Measurements from ENCODE around the gene VOPP1. TPM values are rescaled to one million over a fixed set of nuclear protein-coding genes. Genes with fewer than 3 reads are reported as not detected.

Gene VOPP1
- total and polyA plus RNA-seq, 2 donors (not counting 3 experiments of a cell fraction or from before 2014, with no cell fraction given) = 85.6 to 154 TPM

DNA sequence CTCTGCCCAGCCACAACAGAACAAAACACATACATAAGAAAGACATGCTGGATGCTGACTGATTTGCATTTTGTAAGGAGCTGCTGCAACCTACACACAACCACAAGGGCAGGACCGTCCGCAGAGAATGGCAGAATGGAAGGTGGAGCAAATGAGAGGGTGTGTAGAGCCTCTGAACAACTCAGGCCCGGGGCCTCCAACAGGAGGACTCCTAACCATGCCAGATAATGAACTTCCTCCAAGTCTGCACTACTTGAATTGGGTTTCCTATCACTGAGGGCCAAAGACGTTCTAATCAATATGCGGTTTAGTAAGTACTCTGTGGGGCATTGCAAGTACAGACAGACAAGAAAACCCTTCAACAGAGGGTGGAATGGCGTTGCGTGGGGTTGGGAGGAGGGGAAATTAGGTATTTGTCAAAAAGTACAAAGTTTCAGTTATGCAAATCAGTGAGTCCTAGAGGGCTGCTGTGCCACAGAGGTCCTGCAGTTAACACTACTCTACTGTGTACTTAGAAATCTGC, 14.6 kb downstream of the VOPP1 start:
- dilution Hi-C loops (cut with MboI; ENCODE audit: extremely low pct_ligation_motif_present, low sequenced_read_pairs) = no loop called here
- H3K9ac ChIP-seq (replicated peaks; ENCODE audit: extremely low read depth, insufficient read depth, low read length) = no peak overlapping the region
- CTCF ChIA-PET = interaction anchor here (2.0 kb wide), 1 partner anchor 11 kb away, joined by 5 read pairs; no protein-coding TSS in a partner anchor
- peaks cover 96% of the 10 kb centered on the region for H3K79me2 ChIP-seq (ENCODE audit: control insufficient read depth, insufficient read depth, low read length)
- no peaks in the 10 kb centered on the region for H3K9me3 ChIP-seq (replicated peaks; ENCODE audit: control insufficient read depth, insufficient read depth, low read length)
- TF ChIP-seq, protein P1, sequence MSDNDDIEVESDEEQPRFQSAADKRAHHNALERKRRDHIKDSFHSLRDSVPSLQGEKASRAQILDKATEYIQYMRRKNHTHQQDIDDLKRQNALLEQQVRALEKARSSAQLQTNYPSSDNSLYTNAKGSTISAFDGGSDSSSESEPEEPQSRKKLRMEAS (IDR thresholded peaks at IDR 0.05; ENCODE audit: insufficient read depth, insufficient read length) = no peak
- no peak for TF ChIP-seq FOS (IDR thresholded peaks at IDR 0.05; ENCODE audit: borderline replicate concordance, insufficient read depth, low read length)
- H3K27me3 ChIP-seq (ENCODE audit: control insufficient read depth in 2 of 2, insufficient read depth in 2 of 2, low read length in 2 of 2) = no peaks in the 10 kb centered on the region
- peaks cover 14% of the 10 kb centered on the region for H4K20me1 ChIP-seq (replicated peaks; ENCODE audit: control insufficient read depth, extremely low read depth, insufficient read depth, low read length)
- H3K4me3 ChIP-seq (replicated peaks in 1 of 3; ENCODE audit: insufficient read depth in 1 of 3, low read depth in 1 of 3, low read length in 3 of 3) = no peak overlapping the region
- no peak overlapping the region for H3K4me2 ChIP-seq (ENCODE audit: insufficient read depth, low read length)
- DNase-seq (ENCODE audit: low read depth, low spot score) (no peak), FAIRE-seq (no peak)
- intact Hi-C loops (cut with micrococcal nuclease) = no loop called here
- no peak overlapping the region for H2AFZ ChIP-seq (ENCODE audit: low read depth, low read length)
- no TSS peak for BruUV-seq (replicated peaks)
- H3K4me1 ChIP-seq (ENCODE audit: control insufficient read depth, extremely low read depth, insufficient read depth, low read length) = peaks cover 33% of the 10 kb centered on the region
- peaks cover 4 to 5% of the 10 kb centered on the region in 2 experiments for H3K36me3 ChIP-seq (ENCODE audit: control insufficient read depth in 2 of 2, extremely low read depth in 1 of 2, insufficient read depth in 2 of 2, low read length in 2 of 2)
- POLR2A ChIA-PET = no interaction called here
- no peaks in the 10 kb centered on the region for H3K9me1 ChIP-seq (replicated peaks; ENCODE audit: control insufficient read depth, extremely low read depth, insufficient read depth, low read length)
- H3K27ac ChIP-seq (ENCODE audit: insufficient read depth, low read depth, low read length) = no peak overlapping the region

- H3K9me3 ChIP-seq (replicated peaks; ENCODE audit: control insufficient read depth, insufficient read depth, low read length) = no peaks in the 10 kb centered on the region
- peaks cover 4 to 5% of the 10 kb centered on the region in 2 experiments for H3K36me3 ChIP-seq (ENCODE audit: control insufficient read depth in 2 of 2, extremely low read depth in 1 of 2, insufficient read depth in 2 of 2, low read length in 2 of 2)
- no peak for DNase-seq (ENCODE audit: low read depth, low spot score)
- no peak overlapping the region for H3K9ac ChIP-seq (replicated peaks; ENCODE audit: extremely low read depth, insufficient read depth, low read length)
- H3K4me1 ChIP-seq (ENCODE audit: control insufficient read depth, extremely low read depth, insufficient read depth, low read length) = peaks cover 42% of the 10 kb centered on the region
- no peak overlapping the region for H3K4me2 ChIP-seq (ENCODE audit: insufficient read depth, low read length)
- H3K27ac ChIP-seq (ENCODE audit: insufficient read depth, low read depth, low read length) = no peak overlapping the region
- H2AFZ ChIP-seq (ENCODE audit: low read depth, low read length) = no peak overlapping the region
- ChIA-PET POLR2A (no interaction called here), CTCF (interaction anchor here (2.0 kb wide), 2 partner anchors 8 to 12 kb away, joined by 8 to 13 read pairs; no protein-coding TSS in a partner anchor)
- H3K9me1 ChIP-seq (replicated peaks; ENCODE audit: control insufficient read depth, extremely low read depth, insufficient read depth, low read length) = no peaks in the 10 kb centered on the region
- no peak for FAIRE-seq
- intact Hi-C loops (cut with micrococcal nuclease) = no loop called here
- dilution Hi-C loops (cut with MboI; ENCODE audit: extremely low pct_ligation_motif_present, low sequenced_read_pairs) = no loop called here
- H3K79me2 ChIP-seq (ENCODE audit: control insufficient read depth, insufficient read depth, low read length) = peaks cover 94% of the 10 kb centered on the region
- TF ChIP-seq POLR2AphosphoS5 (IDR thresholded peaks at IDR 0.05; ENCODE audit: insufficient read depth, low read depth, low read length) (no peak), CTCF (IDR thresholded peaks at IDR 0.05; ENCODE audit: extremely low read depth in 1 of 2, insufficient read depth in 1 of 2, low read depth in 1 of 2, low read length in 2 of 2) (no peak), GATA2 (IDR thresholded peaks at IDR 0.05; ENCODE audit: insufficient read depth, insufficient read length, low read depth, low read length) (peak; percentile 20)
- no peak overlapping the region for H3K4me3 ChIP-seq (replicated peaks in 1 of 3; ENCODE audit: insufficient read depth in 1 of 3, low read depth in 1 of 3, low read length in 3 of 3)
- no peaks in the 10 kb centered on the region for H3K27me3 ChIP-seq (ENCODE audit: control insufficient read depth in 2 of 2, insufficient read depth in 2 of 2, low read length in 2 of 2)
- no TSS peak for BruUV-seq (replicated peaks)
- H4K20me1 ChIP-seq (replicated peaks; ENCODE audit: control insufficient read depth, extremely low read depth, insufficient read depth, low read length) = peaks cover 12% of the 10 kb centered on the region
Observed at GRCh38 chr7:55556492-55556891, 15.8 kb downstream of the VOPP1 start.
